HG02610 (cell line): ENCODE measurements around the gene CAMTA1.

ENCODE experiments used
- ATAC-seq: cut with Tn5 transposase; IDR thresholded peaks from one replicate; pipeline ENCODE4 v1.9.1; 2021; ENCODE audit warnings: mild to moderate bottlenecking, moderate library complexity; ENCODE audit not compliant: unreplicated experiment

The CAMTA1 gene

DNA sequence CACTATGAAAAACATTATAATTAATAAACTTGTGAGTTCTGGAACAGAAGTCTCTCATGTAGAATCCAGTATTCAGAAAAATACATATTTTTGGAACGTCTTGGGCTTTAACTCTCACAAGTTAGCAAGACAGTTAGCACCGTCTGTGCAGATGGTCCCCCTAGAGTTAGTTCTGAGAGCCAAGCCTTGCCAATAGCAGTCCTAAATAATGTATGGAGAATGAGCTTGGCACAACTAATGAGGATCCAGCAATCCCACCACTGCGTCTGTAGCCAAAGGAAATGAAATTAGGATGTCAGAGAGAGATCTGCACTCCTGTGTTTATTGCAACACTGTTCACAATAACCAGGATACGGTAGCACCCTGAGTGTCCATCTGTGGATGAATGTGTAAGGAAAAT lies 931.3 kb downstream of the CAMTA1 start:
- no peak for ATAC-seq

DNA sequence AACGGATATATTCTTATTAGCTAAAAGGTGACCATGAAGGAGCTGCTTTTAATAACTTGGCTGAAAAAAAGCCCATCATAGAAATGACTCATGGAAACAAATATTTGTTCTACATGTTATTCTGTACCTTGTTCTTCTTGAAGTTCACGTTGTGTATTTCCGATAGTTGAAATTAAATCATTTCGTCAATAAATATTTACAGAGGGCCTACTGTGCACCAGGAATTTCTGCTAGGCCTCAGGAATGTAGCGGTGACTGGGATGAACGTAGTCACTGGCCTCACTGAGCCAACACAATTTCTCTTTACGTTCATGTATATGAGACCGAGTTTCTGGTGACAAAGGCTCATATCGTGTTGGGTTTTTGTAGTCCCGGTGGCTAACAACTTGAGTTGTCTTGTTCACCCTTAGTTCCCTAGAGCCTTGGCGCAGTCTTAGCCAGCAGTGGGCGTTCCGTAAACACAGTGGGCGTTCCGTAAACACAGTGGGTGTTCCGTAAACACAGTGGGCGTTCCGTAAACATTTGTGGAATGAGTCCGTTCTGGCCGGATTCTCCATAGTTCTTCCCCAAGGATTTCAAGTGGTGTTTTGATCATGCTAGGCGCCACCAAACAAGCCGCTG lies 932.6 kb downstream of the CAMTA1 start:
- ATAC-seq = no peak

DNA sequence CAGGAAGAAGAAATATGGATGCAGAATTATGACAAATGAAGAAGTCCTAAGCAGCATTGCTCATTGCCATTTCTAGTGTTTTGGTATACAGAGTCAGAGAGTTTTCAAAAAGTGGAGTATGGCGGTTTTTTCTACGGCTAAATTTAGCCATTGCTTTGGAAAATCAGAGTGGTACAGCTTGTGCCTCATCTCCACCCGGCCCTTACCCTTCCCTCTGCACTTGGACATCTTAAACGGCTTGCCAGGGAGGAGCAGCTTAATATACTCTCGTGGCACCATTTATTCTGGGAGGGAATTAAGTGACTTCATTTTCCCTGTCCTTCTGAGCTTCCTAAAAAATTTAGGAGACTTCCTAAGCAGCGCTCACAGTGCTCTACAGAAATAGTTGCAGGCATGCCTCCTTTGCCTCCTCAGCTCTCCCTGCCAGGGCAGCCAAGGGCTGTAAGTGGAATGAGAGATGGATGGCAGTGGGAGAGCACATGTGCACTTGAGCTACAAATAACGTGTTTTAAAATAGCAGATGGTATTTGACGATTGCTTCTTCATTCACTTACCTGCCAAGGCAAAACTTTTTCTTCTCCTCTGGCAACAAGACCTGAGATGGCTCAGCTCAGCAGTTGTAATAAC lies 934.3 kb downstream of the CAMTA1 start:
- no peak for ATAC-seq

DNA sequence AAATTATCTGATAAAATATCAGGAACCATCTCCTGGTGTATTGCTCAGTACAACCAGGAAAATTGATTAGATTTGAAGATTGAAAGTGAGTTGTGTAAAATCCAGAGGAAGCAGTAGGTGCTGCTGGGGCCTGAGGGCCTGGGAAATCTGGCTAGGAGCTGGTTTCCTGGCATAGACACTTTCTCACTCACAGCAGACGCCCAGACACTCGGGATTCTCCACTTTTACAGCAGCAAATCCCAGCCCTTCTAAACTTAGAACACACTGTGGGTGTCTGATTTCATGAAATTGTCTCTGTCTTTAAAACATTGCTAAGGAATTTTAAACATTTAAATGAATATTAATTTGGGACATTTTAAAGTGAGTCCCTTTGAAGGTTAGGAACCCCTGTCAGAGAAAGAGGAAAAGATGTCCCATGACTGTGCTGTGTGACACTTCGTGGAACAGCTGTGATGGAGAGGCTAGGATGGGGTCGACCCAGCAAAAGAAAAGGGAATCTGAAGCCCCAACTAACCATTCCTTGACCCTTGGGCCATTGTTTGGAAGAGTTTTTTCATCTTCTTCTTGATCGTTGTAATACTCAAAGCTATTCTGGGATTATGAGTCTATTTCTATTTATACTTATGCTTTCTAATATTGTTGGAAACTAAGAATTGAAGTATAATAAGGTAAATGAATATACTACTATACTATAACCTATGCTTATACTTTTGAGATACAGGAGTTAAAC lies 936.9 kb downstream of the CAMTA1 start:
- no peak for ATAC-seq

DNA sequence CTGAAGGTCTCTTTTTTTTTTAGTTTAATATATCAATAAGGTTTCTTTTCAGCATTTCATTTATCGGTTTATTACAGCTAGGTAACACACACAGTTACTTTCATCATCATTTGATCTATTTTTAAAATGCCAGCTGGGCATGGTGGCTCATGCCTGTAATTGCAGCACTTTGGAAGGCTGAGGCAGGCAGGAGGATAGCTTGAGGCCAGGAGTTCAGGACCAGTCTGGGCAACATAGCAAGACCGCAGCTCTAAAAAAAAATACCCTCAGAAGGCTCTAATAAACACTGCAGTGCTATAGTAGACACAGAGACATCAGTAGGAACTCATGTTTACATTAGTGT lies 937.4 kb downstream of the CAMTA1 start:
- no peak for ATAC-seq

DNA sequence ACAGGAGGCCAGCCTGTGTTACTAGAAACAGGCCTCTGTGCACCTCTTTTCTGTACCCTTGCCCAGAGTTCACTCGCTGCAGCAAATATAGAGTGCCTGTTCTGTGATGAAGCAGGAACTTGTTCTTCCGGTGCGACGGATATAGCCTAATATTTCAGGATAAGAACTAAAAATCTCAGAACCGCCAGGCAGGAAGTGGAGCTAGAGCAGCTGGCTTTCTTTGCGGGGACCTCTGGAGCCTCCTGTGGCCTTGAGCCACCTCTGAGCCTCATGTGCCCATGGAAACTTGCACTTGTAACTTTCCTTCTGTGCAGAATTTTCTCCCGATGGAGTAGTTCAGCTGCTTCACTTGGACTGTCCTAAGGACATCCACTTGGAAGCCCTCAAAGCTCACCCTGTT lies 941.4 kb downstream of the CAMTA1 start:
- no peak for ATAC-seq

DNA sequence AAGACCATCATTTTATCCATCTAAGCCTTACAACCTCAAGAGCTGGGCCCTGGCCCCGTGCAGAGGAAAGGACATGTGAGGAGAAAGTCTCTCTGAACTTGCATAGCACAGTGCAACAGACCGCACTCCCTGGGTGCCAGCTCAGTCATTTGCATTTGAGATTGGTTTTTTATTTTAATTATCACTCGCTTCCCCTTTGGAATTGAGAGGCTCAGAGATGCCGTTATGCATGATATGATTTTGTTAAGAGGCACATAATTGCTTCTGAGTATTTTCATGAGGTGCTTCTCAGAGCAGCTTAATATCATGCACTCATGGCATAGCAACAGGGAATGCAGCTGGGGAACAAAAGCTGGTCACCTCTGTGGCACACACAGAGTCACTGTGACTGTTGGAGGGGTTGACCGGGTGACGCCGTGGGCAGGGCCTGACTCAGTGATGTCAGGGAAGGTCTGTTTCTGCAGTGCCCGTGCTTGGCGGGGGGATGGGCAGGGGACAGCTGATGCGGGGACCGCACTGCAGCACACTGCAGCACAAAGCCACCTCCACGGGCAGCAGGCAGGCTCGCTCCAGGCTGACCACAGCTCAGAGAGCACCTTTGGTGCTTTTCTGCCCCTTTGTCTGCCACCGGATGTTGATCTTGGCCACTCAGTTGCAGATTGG lies 942.7 kb downstream of the CAMTA1 start:
- ATAC-seq = no peak

DNA sequence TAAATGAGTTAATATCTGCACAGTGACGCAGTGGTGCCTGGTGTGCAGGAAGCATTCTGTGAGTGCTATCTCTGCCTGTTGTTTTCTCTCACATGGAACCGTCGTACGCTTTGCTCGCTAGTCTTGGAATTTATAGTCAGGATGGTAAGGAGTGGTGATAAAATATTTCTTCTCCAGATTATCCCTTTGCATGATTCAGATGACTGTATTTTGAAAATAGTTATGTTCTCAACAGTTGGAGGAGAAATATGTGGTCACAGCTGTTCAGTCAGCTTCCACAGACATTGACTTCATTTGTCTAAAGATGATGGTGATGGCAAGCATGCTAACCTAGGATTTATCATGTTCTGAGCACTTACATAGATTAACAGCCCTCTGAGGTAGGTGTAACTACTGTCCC lies 944.5 kb downstream of the CAMTA1 start:
- ATAC-seq = no peak

DNA sequence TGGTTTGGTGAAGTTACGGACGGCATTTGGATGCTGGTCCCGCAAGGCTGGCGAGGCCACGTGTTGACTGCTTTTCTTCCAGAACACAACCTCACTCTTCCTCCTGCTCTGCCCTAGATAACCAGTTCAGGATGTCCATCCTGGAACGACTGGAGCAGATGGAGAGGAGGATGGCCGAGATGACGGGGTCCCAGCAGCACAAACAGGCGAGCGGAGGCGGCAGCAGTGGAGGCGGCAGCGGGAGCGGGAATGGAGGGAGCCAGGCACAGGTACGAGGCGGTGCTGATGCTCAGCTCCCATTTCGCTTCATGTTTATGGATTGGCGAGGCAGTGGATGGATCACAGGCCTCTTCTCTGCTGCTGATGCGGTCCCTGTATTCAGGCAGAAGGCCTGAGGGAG lies 947.1 kb downstream of the CAMTA1 start:
- no peak for ATAC-seq

DNA sequence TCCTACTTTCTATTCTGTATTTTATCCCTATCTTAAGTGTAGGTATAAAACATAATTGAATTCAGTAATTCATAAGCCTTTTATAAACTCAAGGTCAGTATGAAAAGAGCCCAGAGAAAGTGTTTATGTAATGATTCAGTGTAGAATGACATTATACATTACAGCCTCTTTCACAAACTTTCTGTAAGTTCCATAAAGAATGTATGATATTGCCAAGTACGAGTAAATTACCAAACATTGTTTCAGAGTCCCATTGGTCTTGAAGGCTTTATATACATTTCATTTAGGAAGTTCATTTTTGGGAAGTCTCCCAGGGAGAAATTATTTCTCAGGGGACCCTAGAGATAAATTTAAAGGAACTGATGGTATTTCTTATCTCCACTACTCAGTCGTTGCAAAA lies 948.0 kb downstream of the CAMTA1 start:
- ATAC-seq = no peak

DNA sequence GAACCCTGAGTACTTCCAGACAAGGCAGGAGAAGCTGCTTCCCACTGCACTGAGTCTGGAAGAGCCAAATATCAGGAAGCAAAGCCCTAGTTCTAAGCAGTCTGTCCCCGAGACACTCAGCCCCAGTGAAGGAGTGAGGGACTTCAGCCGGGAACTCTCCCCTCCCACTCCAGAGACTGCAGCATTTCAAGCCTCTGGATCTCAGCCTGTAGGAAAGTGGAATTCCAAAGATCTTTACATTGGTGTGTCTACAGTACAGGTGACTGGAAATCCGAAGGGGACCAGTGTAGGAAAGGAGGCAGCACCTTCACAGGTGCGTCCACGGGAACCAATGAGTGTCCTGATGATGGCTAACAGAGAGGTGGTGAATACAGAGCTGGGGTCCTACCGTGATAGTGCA lies 952.8 kb downstream of the CAMTA1 start:
- ATAC-seq = no peak

DNA sequence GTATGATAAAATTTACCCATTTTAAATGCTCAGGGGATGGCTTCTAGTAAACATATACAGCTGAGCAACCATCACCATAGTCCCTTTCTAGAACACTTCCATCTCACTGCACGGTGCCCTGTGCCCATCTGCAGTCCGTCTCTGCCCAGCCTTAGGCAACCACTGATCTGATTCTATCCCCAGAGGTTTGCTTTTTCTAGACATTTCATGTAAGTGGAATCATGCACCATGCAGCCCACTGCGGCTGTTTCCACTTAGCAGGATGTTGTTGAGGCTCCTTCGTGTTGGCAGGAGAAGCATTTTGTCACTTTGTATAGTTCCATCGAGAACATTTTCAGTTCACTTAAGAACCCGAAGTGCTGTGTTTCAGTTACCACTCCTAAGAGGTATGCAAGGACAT lies 958.1 kb downstream of the CAMTA1 start:
- no peak for ATAC-seq

DNA sequence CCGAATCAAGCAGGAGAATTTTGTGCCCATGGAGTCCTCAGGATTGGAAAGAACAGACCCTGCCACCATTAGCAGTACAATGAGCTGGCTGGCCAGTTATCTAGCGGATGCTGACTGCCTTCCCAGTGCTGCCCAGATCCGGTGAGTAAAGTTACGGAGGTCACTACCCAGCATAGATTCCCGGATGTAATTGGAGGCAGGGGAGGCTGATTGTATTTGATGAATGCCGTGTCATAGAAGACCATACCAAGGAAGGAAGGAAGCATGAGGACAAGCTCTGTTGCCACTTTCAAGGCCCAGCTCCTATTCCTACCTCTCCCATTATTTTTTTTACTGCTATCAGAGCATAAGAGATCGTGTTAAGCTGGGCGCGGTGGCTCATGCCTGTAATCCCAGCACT lies 959.6 kb downstream of the CAMTA1 start:
- ATAC-seq = no peak

DNA sequence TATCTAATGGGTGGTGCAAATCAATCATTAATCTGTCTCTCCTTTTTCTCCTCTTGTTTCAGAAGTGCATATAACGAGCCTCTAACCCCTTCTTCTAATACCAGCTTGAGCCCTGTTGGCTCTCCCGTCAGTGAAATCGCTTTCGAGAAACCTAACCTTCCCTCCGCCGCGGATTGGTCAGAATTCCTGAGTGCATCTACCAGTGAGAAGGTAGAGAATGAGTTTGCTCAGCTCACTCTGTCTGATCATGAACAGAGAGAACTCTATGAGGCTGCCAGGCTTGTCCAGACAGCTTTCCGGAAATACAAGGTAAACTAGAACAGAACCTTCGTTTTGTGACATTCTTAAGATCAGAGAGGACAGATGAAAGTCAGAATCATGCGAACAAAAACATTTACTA lies 960.5 kb downstream of the CAMTA1 start:
- ATAC-seq = no peak

DNA sequence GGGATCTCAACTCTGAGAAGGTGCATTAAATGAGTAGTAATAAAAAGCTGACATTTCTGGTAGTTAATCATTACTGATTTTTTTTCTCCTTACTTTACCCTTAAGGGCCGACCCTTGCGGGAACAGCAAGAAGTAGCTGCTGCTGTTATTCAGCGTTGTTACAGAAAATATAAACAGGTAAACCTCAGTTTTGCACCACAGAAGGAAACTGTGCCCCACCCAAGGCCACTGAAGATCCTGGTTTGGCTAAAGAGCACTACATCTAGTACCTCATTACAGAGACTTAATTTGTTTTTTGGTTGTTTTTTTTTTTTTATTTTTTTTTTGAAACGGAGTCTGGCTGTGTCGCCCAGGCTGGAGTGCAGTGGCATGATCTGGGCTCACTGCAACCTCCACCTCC lies 962.4 kb downstream of the CAMTA1 start:
- ATAC-seq = no peak

DNA sequence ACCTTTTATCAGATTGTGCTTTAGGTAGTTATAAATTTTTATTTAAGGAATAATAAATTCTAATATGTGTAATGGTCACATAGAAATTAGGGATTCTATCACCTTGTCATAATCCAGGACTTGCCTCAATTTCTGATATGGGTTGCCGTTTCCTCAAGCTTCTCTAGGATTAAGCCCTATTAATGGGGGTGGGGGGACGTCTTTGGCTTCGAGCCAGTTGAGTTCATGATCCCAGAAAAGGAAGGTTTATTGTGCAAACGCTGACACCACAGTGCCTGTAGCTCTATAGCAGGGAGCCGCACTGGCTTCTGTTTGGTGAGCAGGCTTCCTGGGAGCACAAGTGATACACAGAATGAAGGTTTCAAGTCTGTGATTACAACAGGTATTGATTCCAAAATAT lies 963.9 kb downstream of the CAMTA1 start:
- no peak for ATAC-seq

DNA sequence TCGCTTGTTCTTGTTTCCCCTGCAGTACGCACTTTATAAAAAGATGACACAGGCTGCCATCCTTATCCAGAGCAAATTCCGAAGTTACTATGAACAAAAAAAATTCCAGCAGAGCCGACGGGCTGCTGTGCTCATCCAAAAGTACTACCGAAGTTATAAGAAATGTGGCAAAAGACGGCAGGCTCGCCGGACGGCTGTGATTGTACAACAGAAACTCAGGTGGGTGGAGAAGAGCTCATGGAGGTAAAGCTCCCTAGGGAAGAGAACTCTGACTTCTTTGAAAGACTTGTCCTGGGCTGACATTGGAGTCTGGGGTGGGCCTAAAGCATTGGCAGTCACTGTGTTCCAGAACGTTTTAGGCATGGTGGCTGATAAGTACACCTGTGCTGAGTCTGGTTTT lies 965.9 kb downstream of the CAMTA1 start:
- no peak for ATAC-seq

DNA sequence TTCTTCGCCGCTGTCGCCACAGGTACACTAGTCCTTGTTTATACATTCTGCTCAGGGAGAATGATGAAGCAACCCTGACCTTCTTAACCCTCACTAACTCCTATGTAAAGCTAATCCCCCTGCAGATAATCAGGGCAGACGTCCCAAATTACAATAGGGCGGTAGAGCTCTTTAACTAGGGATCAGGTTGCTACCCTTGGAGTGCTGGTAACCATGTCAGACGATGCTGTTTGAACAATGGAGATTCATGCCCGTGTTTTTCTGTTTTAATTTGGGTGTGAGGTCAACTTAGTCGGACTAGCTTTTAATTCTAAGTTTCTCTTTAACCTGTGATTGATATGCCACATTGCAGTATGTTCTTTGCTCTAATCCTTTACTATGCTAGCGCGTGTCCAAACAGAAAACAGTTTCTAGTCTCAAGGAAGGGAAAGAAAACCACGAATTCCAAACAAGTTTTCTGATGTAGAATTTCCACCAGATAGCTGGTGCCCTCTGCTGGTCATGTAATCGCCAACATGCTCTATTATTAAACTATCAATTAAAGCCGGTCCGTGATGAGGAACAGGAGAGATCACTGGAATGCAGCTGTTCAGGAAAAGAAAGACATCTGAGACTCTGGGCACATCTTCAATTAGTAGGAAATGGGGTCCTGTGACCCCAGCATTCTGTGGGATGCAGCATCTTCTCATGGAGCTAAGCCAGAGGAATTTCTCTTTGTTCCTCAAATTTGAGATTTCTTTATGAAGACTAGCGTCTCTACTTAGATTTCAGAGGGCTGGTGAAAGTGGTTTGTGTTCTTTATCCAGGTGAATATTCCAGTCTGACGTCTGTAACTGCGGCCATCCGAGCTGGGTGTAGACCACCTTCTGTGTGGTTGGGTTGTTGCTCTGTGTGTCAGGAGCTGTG lies 967.5 kb downstream of the CAMTA1 start:
- no peak for ATAC-seq

DNA sequence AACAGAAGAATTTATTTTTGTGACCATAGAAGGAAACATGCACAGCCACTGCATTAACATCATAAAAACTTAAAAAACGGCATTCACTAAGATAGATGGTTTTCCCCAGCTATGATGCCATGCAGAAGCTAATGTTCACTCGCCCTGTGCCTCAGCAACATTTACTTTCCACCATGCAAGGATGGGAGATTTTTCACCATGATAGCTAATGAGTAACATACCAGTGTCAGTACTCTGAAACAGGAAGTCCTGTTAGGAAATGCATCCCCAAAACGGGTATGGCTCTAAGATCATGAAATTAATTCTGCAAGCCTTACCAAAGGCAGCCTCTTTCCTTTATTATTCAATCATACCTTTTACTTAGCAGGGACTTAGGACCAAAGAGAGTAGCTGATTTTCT lies 968.4 kb downstream of the CAMTA1 start:
- no peak for ATAC-seq

DNA sequence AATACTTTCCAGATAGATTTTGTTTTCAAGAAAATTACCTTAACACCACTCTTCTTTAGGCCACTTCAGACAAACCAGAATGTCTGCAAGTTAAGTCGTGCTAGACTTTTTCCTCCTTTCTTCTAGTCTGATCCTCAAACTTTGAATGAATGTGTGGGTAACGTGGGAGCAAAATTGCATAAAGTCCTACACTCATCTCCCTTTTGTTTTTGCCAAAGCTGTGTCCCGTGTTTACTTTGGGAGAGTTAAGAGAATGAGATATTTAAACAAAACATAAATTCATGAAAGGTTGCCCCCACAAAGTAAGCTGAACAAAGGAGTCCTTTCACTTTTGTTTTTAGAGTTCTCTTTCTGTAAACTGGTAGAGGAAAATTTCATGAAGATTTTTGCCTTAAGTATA lies 969.0 kb downstream of the CAMTA1 start:
- ATAC-seq = no peak

DNA sequence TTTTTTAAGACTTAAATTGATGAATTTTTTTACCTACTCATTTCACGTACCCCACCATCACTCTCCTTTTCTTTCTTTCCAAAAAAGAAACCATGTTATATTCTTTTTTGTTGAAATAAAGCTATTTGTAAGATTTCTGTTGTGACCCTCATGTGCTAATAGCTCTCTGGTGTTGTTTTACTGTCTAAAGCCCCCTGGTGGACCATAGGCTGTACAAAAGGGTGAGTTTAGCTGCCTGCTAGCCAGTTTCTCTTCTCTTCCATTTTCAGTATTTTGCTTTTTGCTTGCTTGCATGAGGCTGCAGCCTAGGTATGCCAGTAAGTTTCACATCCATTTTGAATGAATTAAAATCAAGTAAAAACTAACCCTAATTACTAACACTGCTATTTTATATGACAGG lies 970.2 kb downstream of the CAMTA1 start:
- no peak for ATAC-seq
